BJ (cell line): ENCODE data around the gene TRIM6. TPM values are rescaled to one million over a fixed set of nuclear protein-coding genes. Genes with fewer than 3 reads are reported as not detected.
A peak's percentile ranks its signal among the peaks of the same experiment; 100 is the strongest.
"Not testable (repeated sequence)": the region's sequence is repeated elsewhere in the genome, so short reads cannot be mapped to it uniquely, and the experiment has no call there.

Experiments
- CTCF ChIA-PET: fragments of 350-600 bp; formaldehyde crosslinking; extraction: SDS; loops from one replicate; lab custom pipeline; 2021; ENCODE audit warnings: antibody characterized with exemption, inconsistent platforms; lab: Yijun Ruan, JAX
- POLR2A ChIA-PET: fragments of 300-600 bp; sonication (Branson Sonifier 250); formaldehyde crosslinking; extraction: SDS; loops from one replicate; lab custom pipeline; 2021; ENCODE audit warnings: antibody characterized with exemption; lab: Charles Lee
- DNase-seq: peaks from one replicate; pipeline ENCODE4 v3.0.0-alpha.2; 2011; ENCODE audit warnings: low read depth
- H3K27me3 ChIP-seq: 2 replicates; pipeline ENCODE4 v1.6.0; 2011; ENCODE audit warnings: low read length; ENCODE audit not compliant: control insufficient read depth, insufficient read depth
- H3K36me3 ChIP-seq: 2 replicates; pipeline ENCODE4 v1.5.1; 2011; ENCODE audit warnings: low read length; ENCODE audit not compliant: control insufficient read depth, insufficient read depth
- H3K4me3 ChIP-seq: 2 replicates; pipeline ENCODE4 v1.5.1; 2011; ENCODE audit warnings: low read depth, mild to moderate bottlenecking, control low read depth, low read length
- polyA plus RNA-seq: library from polyadenylated mRNA; depleted of rRNA; stranded (reverse); fragments of >200 nt; gene quantifications from 2 replicates; pipeline ENCODE4 v1.2.3, GENCODE V29; 2011
- TF ChIP-seq, protein P1 (sequence below): IDR thresholded peaks from 2 replicates; pipeline ENCODE4 v1.5.1; 2011; ENCODE audit warnings: low read depth, mild to moderate bottlenecking, control low read depth, inconsistent platforms, low read length, moderate library complexity; ENCODE audit not compliant: insufficient read depth

The TRIM6 gene
- polyA plus RNA-seq, 1 experiment, result 3.8 TPM

DNA sequence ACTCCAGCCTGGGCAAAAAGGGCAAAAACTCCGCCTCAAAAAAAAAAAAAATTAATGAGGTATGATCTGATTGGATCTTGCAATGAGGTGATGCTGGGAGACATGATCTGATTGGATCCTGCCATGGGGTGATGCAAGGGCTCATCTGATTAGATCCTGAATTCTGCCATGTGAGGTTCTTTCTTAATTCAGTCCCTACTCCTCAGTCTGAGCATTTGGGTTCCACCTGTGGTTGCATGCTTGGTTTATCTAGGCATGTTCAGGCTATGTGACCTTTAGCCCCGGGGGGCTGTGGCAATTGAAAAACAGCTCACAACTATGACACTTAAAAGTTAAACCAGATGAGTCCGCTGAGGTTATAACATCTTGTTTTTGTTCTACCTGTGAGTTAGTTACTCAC, 4.8 kb upstream of the TRIM6 start:
- Histone ChIP-seq H3K4me3 (no peak overlapping the region), H3K36me3 (no peaks in the 10 kb centered on the region), H3K27me3 (no peaks in the 10 kb centered on the region)
- POLR2A ChIA-PET, result no interaction called here
- CTCF ChIA-PET, result interaction anchor here (0.8 to 1.1 kb wide), 2 partner anchors 9 to 90 kb away, joined by 3 to 4 read pairs; no protein-coding TSS in a partner anchor
- TF ChIP-seq, protein P1, sequence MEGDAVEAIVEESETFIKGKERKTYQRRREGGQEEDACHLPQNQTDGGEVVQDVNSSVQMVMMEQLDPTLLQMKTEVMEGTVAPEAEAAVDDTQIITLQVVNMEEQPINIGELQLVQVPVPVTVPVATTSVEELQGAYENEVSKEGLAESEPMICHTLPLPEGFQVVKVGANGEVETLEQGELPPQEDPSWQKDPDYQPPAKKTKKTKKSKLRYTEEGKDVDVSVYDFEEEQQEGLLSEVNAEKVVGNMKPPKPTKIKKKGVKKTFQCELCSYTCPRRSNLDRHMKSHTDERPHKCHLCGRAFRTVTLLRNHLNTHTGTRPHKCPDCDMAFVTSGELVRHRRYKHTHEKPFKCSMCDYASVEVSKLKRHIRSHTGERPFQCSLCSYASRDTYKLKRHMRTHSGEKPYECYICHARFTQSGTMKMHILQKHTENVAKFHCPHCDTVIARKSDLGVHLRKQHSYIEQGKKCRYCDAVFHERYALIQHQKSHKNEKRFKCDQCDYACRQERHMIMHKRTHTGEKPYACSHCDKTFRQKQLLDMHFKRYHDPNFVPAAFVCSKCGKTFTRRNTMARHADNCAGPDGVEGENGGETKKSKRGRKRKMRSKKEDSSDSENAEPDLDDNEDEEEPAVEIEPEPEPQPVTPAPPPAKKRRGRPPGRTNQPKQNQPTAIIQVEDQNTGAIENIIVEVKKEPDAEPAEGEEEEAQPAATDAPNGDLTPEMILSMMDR, result no peak
- no peak for DNase-seq

DNA sequence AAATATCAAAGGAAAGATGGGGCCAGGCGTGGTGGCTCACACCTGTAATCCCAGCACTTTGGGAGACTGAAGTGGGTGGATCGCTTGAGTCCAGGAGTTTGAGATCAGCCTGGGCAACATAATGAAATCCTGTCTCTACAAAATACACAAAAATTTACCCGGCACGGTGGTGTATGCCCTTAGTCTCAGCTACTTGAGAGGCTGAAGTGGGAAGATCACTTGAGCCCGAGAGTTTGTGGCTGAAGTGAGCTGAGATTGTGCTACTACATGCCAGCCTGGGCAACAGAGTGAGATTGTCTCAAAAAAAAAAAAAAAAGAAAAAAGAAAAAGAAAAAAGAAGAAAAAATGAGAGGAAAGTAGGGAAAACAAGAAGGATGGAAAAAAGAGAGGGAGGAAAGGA, 3.8 kb upstream of the TRIM6 start:
- Histone ChIP-seq H3K27me3 (no peaks in the 10 kb centered on the region), H3K36me3 (no peaks in the 10 kb centered on the region), H3K4me3 (no peak overlapping the region)
- POLR2A ChIA-PET, result no interaction called here
- CTCF ChIA-PET, result interaction anchor here (0.8 to 1.0 kb wide), 2 partner anchors 8 to 45 kb away, joined by 3 read pairs; no protein-coding TSS in a partner anchor
- TF ChIP-seq, protein P1, result no peak
- no peak for DNase-seq

DNA sequence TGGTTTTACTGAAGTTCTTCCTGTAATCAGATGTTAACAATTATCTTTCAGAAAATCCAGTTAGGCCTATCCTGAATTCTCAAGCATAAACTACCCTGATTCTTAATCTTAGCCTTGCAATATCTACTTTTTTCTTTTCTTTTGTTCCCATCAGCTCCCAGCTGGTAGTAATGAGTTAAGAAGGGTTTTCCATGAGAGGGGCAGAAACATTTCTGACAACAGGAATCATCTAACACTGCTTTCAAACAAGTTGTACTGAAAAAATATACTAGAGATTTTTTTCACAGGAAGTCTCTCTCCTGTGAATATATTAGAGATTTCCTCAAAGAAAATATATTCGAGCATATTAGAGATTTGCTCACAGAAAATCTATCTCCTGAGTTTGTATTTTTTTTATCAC, 3.3 kb upstream of the TRIM6 start:
- ChIA-PET POLR2A (no interaction called here), CTCF (interaction anchor here (1.0 kb wide), 1 partner anchor 44 kb away, joined by 3 read pairs; no protein-coding TSS in a partner anchor)
- no peaks in the 10 kb centered on the region for H3K36me3 ChIP-seq
- DNase-seq, result no peak
- no peaks in the 10 kb centered on the region for H3K27me3 ChIP-seq
- TF ChIP-seq, protein P1, result no peak
- no peak overlapping the region for H3K4me3 ChIP-seq

DNA sequence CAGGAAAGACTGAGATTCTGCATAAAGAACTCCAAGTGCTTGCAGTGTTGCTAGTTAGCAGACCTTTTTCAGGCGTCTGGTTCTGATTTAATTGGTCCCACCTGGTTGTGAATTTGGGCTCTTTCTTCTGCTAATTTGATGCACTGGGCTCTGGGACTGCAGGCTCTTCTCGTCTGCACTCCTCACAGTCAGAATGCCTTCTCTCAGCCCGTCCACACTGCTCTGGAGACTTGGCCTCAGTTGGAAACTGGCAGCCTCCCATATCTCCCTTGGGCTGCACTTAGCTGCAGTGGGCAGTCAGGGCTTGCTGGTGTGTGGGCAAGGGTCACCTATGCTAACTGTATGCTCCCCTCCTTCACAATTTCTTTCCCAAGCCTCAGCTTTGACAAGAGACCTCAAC, 1.5 kb downstream of the TRIM6 start:
- TF ChIP-seq, protein P1, result no peak
- CTCF ChIA-PET, result interaction anchor here (1.3 kb wide), 2 partner anchors 8 to 212 kb away, joined by 3 to 4 read pairs; no protein-coding TSS in a partner anchor
- no peak for DNase-seq
- no peaks in the 10 kb centered on the region for H3K36me3 ChIP-seq
- POLR2A ChIA-PET, result no interaction called here
- H3K4me3 ChIP-seq, result no peak overlapping the region
- H3K27me3 ChIP-seq, result no peaks in the 10 kb centered on the region

DNA sequence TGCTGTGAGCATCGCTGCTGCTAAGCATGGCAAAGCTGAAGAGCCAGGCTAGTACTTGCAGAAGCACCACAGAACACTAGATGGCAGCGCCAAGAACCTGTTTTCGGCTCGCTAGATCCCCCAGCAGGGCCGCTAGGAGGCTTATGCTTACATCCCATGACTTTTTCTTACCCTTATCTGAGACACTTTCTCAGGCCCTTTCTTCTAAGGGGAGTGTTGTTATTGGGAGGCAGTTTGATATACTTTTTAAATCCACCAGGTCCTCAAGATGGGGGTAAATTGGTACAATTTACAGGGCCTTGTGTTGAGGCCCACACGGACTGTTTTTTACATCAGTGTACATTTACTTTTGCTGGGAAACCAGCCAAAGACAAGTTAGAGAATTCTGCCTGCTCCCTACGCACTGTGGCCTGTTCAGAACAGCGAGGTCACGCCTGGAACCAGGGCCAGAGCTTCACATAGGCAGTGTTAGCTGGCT, 4.0 kb downstream of the TRIM6 start:
- CTCF ChIA-PET, result interaction anchor here (0.6 to 1.8 kb wide), 9 partner anchors 8 to 209 kb away, joined by 3 to 4 read pairs (median 3); partner anchors contain the start of gene OR52N2
- TF ChIP-seq, protein P1, result peak; percentile 81
- POLR2A ChIA-PET, result no interaction called here

DNA sequence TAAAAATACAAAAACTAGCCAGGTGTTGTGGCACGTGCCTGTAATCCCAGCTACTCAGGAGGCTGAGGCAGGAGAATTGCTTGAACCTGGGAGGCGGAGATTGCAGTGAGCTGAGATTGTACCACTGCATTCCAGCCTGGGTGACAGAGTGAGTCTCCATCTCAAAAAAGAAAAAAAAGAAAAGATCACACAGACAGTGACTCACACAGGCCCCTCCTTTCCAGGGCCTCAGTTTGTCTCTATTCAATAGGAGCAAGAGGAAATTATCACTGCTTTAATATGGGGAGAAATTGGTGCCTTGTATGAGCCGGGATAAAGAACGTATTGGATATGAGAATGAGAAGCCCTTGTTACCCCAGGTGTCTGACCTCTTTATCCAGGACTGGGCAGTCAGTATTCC, 6.4 kb downstream of the TRIM6 start:
- DNase-seq, H3K36me3 ChIP-seq, H3K27me3 ChIP-seq, H3K4me3 ChIP-seq: not testable (repeated sequence)
- POLR2A ChIA-PET, result interaction anchor here (0.6 kb wide), 1 partner anchor 65 kb away, joined by 3 read pairs; no protein-coding TSS in a partner anchor
- CTCF ChIA-PET, result interaction anchor here (0.5 to 1.7 kb wide), 3 partner anchors 10 to 288 kb away, joined by 3 to 4 read pairs (median 4); no protein-coding TSS in a partner anchor

More for the DNA sequence above, 4.0 kb downstream of the TRIM6 start:
- no peaks in the 10 kb centered on the region for H3K27me3 ChIP-seq
- DNase-seq, result no peak
- no peak overlapping the region for H3K4me3 ChIP-seq
- H3K36me3 ChIP-seq, result no peaks in the 10 kb centered on the region
